Measurements from ENCODE around the gene GARRE1.
"Not testable (repeated sequence)": the region's sequence is repeated elsewhere in the genome, so short reads cannot be mapped to it uniquely, and the experiment has no call there.

The GARRE1 gene

GRCh38 chr19:34254046-34254697, at the start of gene GARRE1:
TSS of gene GARRE1 (plus strand) at chr19:34254554. CDS start at chr19:34300474, 45,920 bp downstream.
- DNase-seq, result no peak

GRCh38 chr19:34205324-34205723, 49.0 kb upstream of the GARRE1 start:
- not testable (repeated sequence) for DNase-seq

GRCh38 chr19:34208291-34208884, 46.0 kb upstream of the GARRE1 start:
- no peak for DNase-seq

- DNase-seq, result no peak
Measured at GRCh38 chr19:34209726-34210125, 44.6 kb upstream of the GARRE1 start.

GRCh38 chr19:34213283-34213682, 41.1 kb upstream of the GARRE1 start:
- DNase-seq, result no peak

- DNase-seq, result no peak
Measured at GRCh38 chr19:34214040-34214439, 40.3 kb upstream of the GARRE1 start.

- DNase-seq, result no peak
Measured at GRCh38 chr19:34215006-34215665, 39.2 kb upstream of the GARRE1 start.

- DNase-seq, result no peak
Measured at GRCh38 chr19:34215666-34216038, 38.7 kb upstream of the GARRE1 start.

GRCh38 chr19:34216745-34217219, 37.6 kb upstream of the GARRE1 start:
- not testable (repeated sequence) for DNase-seq

GRCh38 chr19:34217952-34218817, 36.2 kb upstream of the GARRE1 start:
- peak; percentile 86 for DNase-seq

- DNase-seq, result no peak
Measured at GRCh38 chr19:34218818-34219164, 35.6 kb upstream of the GARRE1 start.

- DNase-seq, result peak; percentile 5
Measured at GRCh38 chr19:34220472-34221063, 33.8 kb upstream of the GARRE1 start.

GRCh38 chr19:34222386-34222785, 32.0 kb upstream of the GARRE1 start:
- no peak for DNase-seq

GRCh38 chr19:34224996-34225658, 29.2 kb upstream of the GARRE1 start:
- DNase-seq, result no peak

GRCh38 chr19:34225659-34226015, 28.7 kb upstream of the GARRE1 start:
- no peak for DNase-seq

GRCh38 chr19:34226036-34226435, 28.3 kb upstream of the GARRE1 start:
- DNase-seq, result no peak

- DNase-seq, result no peak
Measured at GRCh38 chr19:34228347-34228746, 26.0 kb upstream of the GARRE1 start.

GRCh38 chr19:34228762-34229161, 25.6 kb upstream of the GARRE1 start:
- no peak for DNase-seq

- DNase-seq, result no peak
Measured at GRCh38 chr19:34229721-34230120, 24.6 kb upstream of the GARRE1 start.

- no peak for DNase-seq
Measured at GRCh38 chr19:34230820-34231219, 23.5 kb upstream of the GARRE1 start.

GRCh38 chr19:34231439-34231838, 22.9 kb upstream of the GARRE1 start:
- DNase-seq, result no peak

Data from GF-D8 (cell line).